ENCODE data around the gene KIF16B.

Gene KIF16B

GRCh38 chr20:16351415-16351814 is 221.8 kb downstream of the KIF16B start:
- no peak for DNase-seq (ENCODE audit: insufficient read length, low spot score)
- TF ChIP-seq, protein P1, sequence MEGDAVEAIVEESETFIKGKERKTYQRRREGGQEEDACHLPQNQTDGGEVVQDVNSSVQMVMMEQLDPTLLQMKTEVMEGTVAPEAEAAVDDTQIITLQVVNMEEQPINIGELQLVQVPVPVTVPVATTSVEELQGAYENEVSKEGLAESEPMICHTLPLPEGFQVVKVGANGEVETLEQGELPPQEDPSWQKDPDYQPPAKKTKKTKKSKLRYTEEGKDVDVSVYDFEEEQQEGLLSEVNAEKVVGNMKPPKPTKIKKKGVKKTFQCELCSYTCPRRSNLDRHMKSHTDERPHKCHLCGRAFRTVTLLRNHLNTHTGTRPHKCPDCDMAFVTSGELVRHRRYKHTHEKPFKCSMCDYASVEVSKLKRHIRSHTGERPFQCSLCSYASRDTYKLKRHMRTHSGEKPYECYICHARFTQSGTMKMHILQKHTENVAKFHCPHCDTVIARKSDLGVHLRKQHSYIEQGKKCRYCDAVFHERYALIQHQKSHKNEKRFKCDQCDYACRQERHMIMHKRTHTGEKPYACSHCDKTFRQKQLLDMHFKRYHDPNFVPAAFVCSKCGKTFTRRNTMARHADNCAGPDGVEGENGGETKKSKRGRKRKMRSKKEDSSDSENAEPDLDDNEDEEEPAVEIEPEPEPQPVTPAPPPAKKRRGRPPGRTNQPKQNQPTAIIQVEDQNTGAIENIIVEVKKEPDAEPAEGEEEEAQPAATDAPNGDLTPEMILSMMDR (IDR thresholded peaks at IDR 0.05; ENCODE audit: insufficient read depth, missing control alignments) = no peak
- no peak for FAIRE-seq

- TF ChIP-seq, protein P1 (IDR thresholded peaks at IDR 0.05; ENCODE audit: insufficient read depth, missing control alignments) = no peak
- DNase-seq (ENCODE audit: insufficient read length, low spot score) (no peak), FAIRE-seq (no peak)
Measured at GRCh38 chr20:16350465-16350864, 222.8 kb downstream of the KIF16B start.

GRCh38 chr20:16349523-16350260 is 223.6 kb downstream of the KIF16B start:
- TF ChIP-seq, protein P1 (IDR thresholded peaks at IDR 0.05; ENCODE audit: insufficient read depth, missing control alignments) = no peak
- DNase-seq (ENCODE audit: insufficient read length, low spot score) (no peak), FAIRE-seq (no peak)

DNA sequence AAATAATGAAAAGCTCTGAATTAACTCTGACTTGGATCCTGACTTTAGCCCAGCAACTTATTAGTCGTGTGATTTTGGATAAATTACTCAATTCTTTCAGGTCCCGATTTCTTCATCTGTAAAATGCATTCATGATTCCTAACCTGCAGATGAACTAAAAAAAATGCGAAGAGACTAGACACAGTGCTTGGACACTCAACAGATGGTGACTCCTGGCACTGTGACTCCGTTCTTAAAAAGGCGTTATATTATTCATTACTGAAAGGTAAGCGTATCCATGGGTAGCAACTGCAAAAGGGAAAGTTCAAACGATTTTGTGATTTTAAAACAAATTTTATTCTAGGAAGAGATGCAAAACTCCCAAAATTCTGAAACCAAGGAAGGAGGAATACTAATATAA is 226.3 kb downstream of the KIF16B start:
- DNase-seq (ENCODE audit: insufficient read length, low spot score) = no peak
- TF ChIP-seq, protein P1 (IDR thresholded peaks at IDR 0.05; ENCODE audit: insufficient read depth, missing control alignments) = no peak
- FAIRE-seq = no peak

- DNase-seq (ENCODE audit: insufficient read length, low spot score) = no peak
- FAIRE-seq = no peak
- TF ChIP-seq, protein P1 (IDR thresholded peaks at IDR 0.05; ENCODE audit: insufficient read depth, missing control alignments) = no peak
Measured at GRCh38 chr20:16337707-16338106, 235.5 kb downstream of the KIF16B start.

DNA sequence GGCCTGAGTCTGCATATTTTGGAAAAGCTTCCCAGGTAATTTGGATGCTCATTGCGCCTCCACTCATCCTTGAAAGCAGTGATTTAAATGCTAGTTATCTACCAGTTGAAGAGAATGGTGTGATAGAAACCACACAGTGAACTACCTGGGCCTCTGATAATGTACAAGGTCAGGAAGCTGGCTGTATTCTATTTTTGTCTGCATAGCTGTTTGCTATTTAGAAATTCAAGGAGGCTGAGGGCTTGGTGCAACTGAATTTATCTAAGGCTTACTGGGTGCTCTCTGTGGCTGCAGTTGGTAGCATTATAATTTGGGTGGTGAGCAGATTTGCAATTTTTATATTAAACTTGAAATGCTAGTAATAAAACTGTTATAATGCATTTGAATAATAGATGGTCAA is 245.6 kb downstream of the KIF16B start:
- DNase-seq (ENCODE audit: insufficient read length, low spot score) (no peak), FAIRE-seq (no peak)
- TF ChIP-seq, protein P1 (IDR thresholded peaks at IDR 0.05; ENCODE audit: insufficient read depth, missing control alignments) = no peak

GRCh38 chr20:16321291-16321690 is 252.0 kb downstream of the KIF16B start:
- TF ChIP-seq, protein P1 (IDR thresholded peaks at IDR 0.05; ENCODE audit: insufficient read depth, missing control alignments) = no peak
- no peak for FAIRE-seq
- no peak for DNase-seq (ENCODE audit: insufficient read length, low spot score)
